ENCODE measurements around the gene FRYL. TPM values are rescaled to one million over a fixed set of nuclear protein-coding genes. Genes with fewer than 3 reads are reported as not detected.
"Not testable (repeated sequence)": the region's sequence is repeated elsewhere in the genome, so short reads cannot be mapped to it uniquely, and the experiment has no call there.

The FRYL gene
- total and polyA plus RNA-seq, 2 of the 8 experiments (the other 6 are each of a cell fraction or from before 2014, with no cell fraction given) = 8.0 to 36.5 TPM

DNA sequence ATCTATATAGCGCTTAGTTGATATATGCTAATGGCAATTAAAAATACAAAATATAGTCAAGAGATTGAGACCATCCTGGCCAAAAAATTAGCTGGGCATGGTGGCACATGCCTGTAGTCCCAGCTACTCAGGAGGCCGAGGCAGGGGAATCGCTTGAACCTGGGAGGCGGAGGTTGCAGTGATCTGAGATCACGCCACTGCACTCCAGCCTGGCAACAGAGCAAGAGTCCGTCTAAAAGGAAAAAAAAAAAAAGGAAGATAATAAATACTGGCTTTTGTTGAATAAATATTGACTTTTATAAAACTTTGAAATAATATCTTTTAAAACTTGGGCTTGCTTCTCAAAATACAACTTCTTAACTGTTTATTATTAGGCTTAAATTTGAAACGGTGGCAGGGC is 36.2 kb upstream of the FRYL start:
- not testable (repeated sequence) for H3K27ac ChIP-seq (ENCODE audit: low read depth, low read length); H2BK5ac ChIP-seq (ENCODE audit: low read depth, low read length); H3K23me2 ChIP-seq (ENCODE audit: low read depth, low read length); H4K5ac ChIP-seq (ENCODE audit: insufficient read length, low read depth, low read length); H3K79me2 ChIP-seq (ENCODE audit: control insufficient read depth in 1 of 2, insufficient read depth in 2 of 2, low read length in 2 of 2); H3K4ac ChIP-seq (replicated peaks; ENCODE audit: insufficient read length, low read depth, low read length); H4K20me1 ChIP-seq (replicated peaks in 1 of 2; ENCODE audit: control insufficient read depth in 1 of 2, insufficient read depth in 2 of 2, low read length in 2 of 2); H3K36me3 ChIP-seq (ENCODE audit: control insufficient read depth in 2 of 4, insufficient read depth in 4 of 4, low read length in 3 of 4); H3K4me1 ChIP-seq (replicated peaks in 1 of 4; ENCODE audit: control insufficient read depth in 3 of 4, insufficient read depth in 4 of 4, low read length in 3 of 4); H2BK15ac ChIP-seq (ENCODE audit: low read length); H3K56ac ChIP-seq (replicated peaks; ENCODE audit: insufficient read length, low read depth, low read length); H4K91ac ChIP-seq (replicated peaks; ENCODE audit: insufficient read length, low read length); H2BK120ac ChIP-seq (replicated peaks; ENCODE audit: low read depth, low read length); H3K14ac ChIP-seq (ENCODE audit: insufficient read length); H3K4me3 ChIP-seq (ENCODE audit: extremely low read depth in 1 of 4, insufficient read depth in 2 of 4, low read depth in 3 of 4, low read length in 4 of 4); H3K27me3 ChIP-seq (replicated peaks in 1 of 4; ENCODE audit: control insufficient read depth in 3 of 4, extremely low read depth in 1 of 4, insufficient read depth in 3 of 4, low read length in 3 of 4); H3K9me3 ChIP-seq (ENCODE audit: insufficient read depth in 2 of 2, low read depth in 1 of 2, low read length in 1 of 2); H2AFZ ChIP-seq (ENCODE audit: low read length); H3K23ac ChIP-seq (ENCODE audit: insufficient read length); H4K8ac ChIP-seq (ENCODE audit: extremely low read depth, insufficient read depth, low read length); H2BK20ac ChIP-seq (ENCODE audit: low read length); FAIRE-seq; H2BK12ac ChIP-seq (ENCODE audit: low read depth, low read length); H3K18ac ChIP-seq (ENCODE audit: extremely low read depth, low read length); DNase-seq (ENCODE audit: low read depth in 1 of 2, low spot score in 2 of 2); H3K79me1 ChIP-seq (ENCODE audit: low read depth, low read length); H3K4me2 ChIP-seq (ENCODE audit: insufficient read depth in 1 of 2, low read depth in 2 of 2, low read length in 2 of 2); H2AK5ac ChIP-seq (ENCODE audit: low read depth, low read length); H3K9ac ChIP-seq (replicated peaks in 1 of 4; ENCODE audit: extremely low read depth in 1 of 4, low read depth in 3 of 4, low read length in 3 of 4)
- ChIA-PET CTCF (ENCODE audit: partially characterized antibody) (interaction anchor here (1.0 kb wide), 1 partner anchor 11 kb away, joined by 3 read pairs; no protein-coding TSS in a partner anchor), POLR2A (ENCODE audit: partially characterized antibody) (interaction anchor here (1.9 kb wide), 1 partner anchor 12 kb away, joined by 6 read pairs; no protein-coding TSS in a partner anchor)
- 95% methylated on average over 7 of the region's 7 CpGs; no CpG with 5 or more reads in 1 of the 2 experiments for WGBS, 2 experiments (ENCODE audit: extremely low coverage in 1 of 2, insufficient coverage in 1 of 2, insufficient read length in 1 of 2, insufficient replicate concordance in 2 of 2, low coverage in 1 of 2, low lambda C conversion rate in 2 of 2, missing lambda C conversion rate in 1 of 2)

All from H1 (cell line).